Upper lobe of left lung (tissue), 6 donors: Measurements from ENCODE around the gene UBXN10. TPM values are rescaled to one million over a fixed set of nuclear protein-coding genes. Genes with fewer than 3 reads are reported as not detected.

Experiments used
- ATAC-seq, 2 donors: fragments of 200-7000 bp; cut with Tn5 transposase; one replicate each; pipeline ENCODE4 v1.9.1; 2022; ENCODE audit warnings: mild to moderate bottlenecking in 2 of 2, moderate library complexity in 2 of 2; ENCODE audit not compliant: low FRiP score in 2 of 2
- DNase-seq, 2 donors: peaks; one replicate each; pipeline ENCODE4 v3.0.0-alpha.2; 2019 to 2020
- H3K27ac ChIP-seq, 4 donors: fragments of 200-600 bp; sonication (generic); one replicate each; pipeline ENCODE4 v1.5.1; 2016 to 2019
- H3K27me3 ChIP-seq, 4 donors: fragments of 200-600 bp; sonication (generic); one replicate each; pipeline ENCODE4 v1.5.1; 2017 to 2019
- H3K36me3 ChIP-seq, 4 donors: fragments of 200-600 bp; sonication (generic); one replicate each; pipeline ENCODE4 v1.5.1; 2016 to 2019
- H3K4me1 ChIP-seq, 4 donors: fragments of 200-600 bp; sonication (generic); one replicate each; pipeline ENCODE4 v1.5.1; 2018 to 2019
- H3K4me3 ChIP-seq, 4 donors: fragments of 200-600 bp; sonication (generic); one replicate each; pipeline ENCODE4 v1.5.1; 2017 to 2019; ENCODE audit warnings: mild to moderate bottlenecking in 2 of 4, moderate library complexity in 1 of 4
- H3K9me3 ChIP-seq, 4 donors: fragments of 200-600 bp; sonication (generic); one replicate each; pipeline ENCODE4 v1.5.1; 2018 to 2019
- CTCF ChIP-seq, 6 experiments: fragments of 450-650 bp in 4 of 6; fragments of 200-600 bp in 2 of 6; sonication (generic) in 2 of 6; IDR thresholded peaks; one replicate each; pipeline ENCODE4 v1.5.1; 2016 to 2019; ENCODE audit warnings: antibody characterized with exemption in 6 of 6
- EP300 ChIP-seq, 4 donors: sonication (generic); formaldehyde crosslinking; IDR thresholded peaks; one replicate each; pipeline ENCODE4 v1.5.1; 2017; ENCODE audit warnings: antibody characterized with exemption in 4 of 4, control low read depth in 2 of 4
- POLR2A ChIP-seq, 4 donors: fragments of 450-650 bp; IDR thresholded peaks; one replicate each; pipeline ENCODE4 v1.5.1; 2016 to 2017; ENCODE audit warnings: antibody characterized with exemption in 4 of 4, mild to moderate bottlenecking in 2 of 4
- POLR2AphosphoS5 ChIP-seq, 2 donors: sonication (generic); formaldehyde crosslinking; IDR thresholded peaks; one replicate each; pipeline ENCODE4 v1.5.1; 2017; ENCODE audit warnings: antibody characterized with exemption in 2 of 2
- WGBS, 2 donors: methylation state at CpG; one replicate each; pipeline ENCODE4 v1.1.5; 2017 to 2018; 5-methylcytosine and 5-hydroxymethylcytosine counted together
- total RNA-seq, 6 donors: library from RNA; depleted of rRNA in 4 of 6; stranded (reverse); fragments of >200 nt in 4 of 6; gene quantifications; one replicate each; pipeline versions ENCODE4 v1.1.0 to v1.2.1, GENCODE V29; 2016 to 2021
- donor health status: DM: no; HTN: no; CAD: no; lungs with moderate emphysema.
- donor health status: DM: no; HTN: yes; CAD: no; lungs with severe emphysema.

UBXN10 gene
- total RNA-seq, 6 donors from 2014 or later, result 0.86 to 29.8 (median 6.5) TPM

GRCh38 chr1:20154301-20154831 is 31.5 kb upstream of the UBXN10 start:
- TF ChIP-seq EP300 (IDR thresholded peaks at IDR 0.05) (no peak), POLR2A (IDR thresholded peaks at IDR 0.05) (no peak), POLR2AphosphoS5 (IDR thresholded peaks at IDR 0.05) (no peak), CTCF (IDR thresholded peaks at IDR 0.05) (no peak)
- Histone ChIP-seq H3K36me3 (no peaks in the 10 kb centered on the region), H3K9me3 (peaks cover 2 to 15% (median 11%) of the 10 kb centered on the region in 4 donors), H3K4me3 (peak overlapping the region in 3 of 4 donors; percentile 15 to 32 (median 20)), H3K27ac (peak overlapping the region; percentile 2 to 78 (median 20)), H3K27me3 (no peaks in the 10 kb centered on the region), H3K4me1 (peaks cover 18 to 28% (median 26%) of the 10 kb centered on the region in 4 donors)
- 68% methylated on average over 12 to 17 of the region's 18 CpGs for WGBS, 2 donors
- DNase-seq (no peak), ATAC-seq (no peak)

GRCh38 chr1:20158358-20159070 is 27.4 kb upstream of the UBXN10 start:
- Histone ChIP-seq H3K27me3 (no peaks in the 10 kb centered on the region), H3K27ac (no peak overlapping the region), H3K4me3 (no peak overlapping the region), H3K4me1 (peaks cover 4 to 11% (median 10%) of the 10 kb centered on the region in 4 donors), H3K9me3 (peaks cover 18 to 42% (median 38%) of the 10 kb centered on the region in 4 donors), H3K36me3 (no peaks in the 10 kb centered on the region)
- no peak for ATAC-seq
- no peak for TF ChIP-seq POLR2A (IDR thresholded peaks at IDR 0.05)
- no peak for TF ChIP-seq CTCF (IDR thresholded peaks at IDR 0.05)
- TF ChIP-seq POLR2AphosphoS5 (IDR thresholded peaks at IDR 0.05), result no peak
- no peak for TF ChIP-seq EP300 (IDR thresholded peaks at IDR 0.05)
- WGBS, 2 donors, result 71 to 87% methylated on average over 7 of the region's 7 CpGs
- no peak for DNase-seq

- Histone ChIP-seq H3K4me3 (no peak overlapping the region), H3K27me3 (no peaks in the 10 kb centered on the region), H3K27ac (no peak overlapping the region), H3K4me1 (peaks cover 0 to 9% (median 6%) of the 10 kb centered on the region in 4 donors), H3K36me3 (no peaks in the 10 kb centered on the region), H3K9me3 (peaks cover 18 to 42% (median 38%) of the 10 kb centered on the region in 4 donors)
- WGBS, 2 donors, result 59 to 75% methylated on average over 1 of the region's 1 CpG
- TF ChIP-seq POLR2AphosphoS5 (IDR thresholded peaks at IDR 0.05) (no peak), CTCF (IDR thresholded peaks at IDR 0.05) (no peak), POLR2A (IDR thresholded peaks at IDR 0.05) (no peak), EP300 (IDR thresholded peaks at IDR 0.05) (no peak)
- ATAC-seq (no peak), DNase-seq (no peak)
Observed at GRCh38 chr1:20160034-20160433, 25.9 kb upstream of the UBXN10 start.

- peak in 1 of 2 donors; percentile 34 for DNase-seq
- no peaks in the 10 kb centered on the region for H3K27me3 ChIP-seq
- no peaks in the 10 kb centered on the region for H3K36me3 ChIP-seq
- H3K4me3 ChIP-seq, result no peak overlapping the region
- TF ChIP-seq CTCF (IDR thresholded peaks at IDR 0.05) (no peak), POLR2A (IDR thresholded peaks at IDR 0.05) (no peak), POLR2AphosphoS5 (IDR thresholded peaks at IDR 0.05) (peak in 1 of 2 donors; percentile 8), EP300 (IDR thresholded peaks at IDR 0.05) (no peak)
- H3K27ac ChIP-seq, result peak overlapping the region in 1 of 4 donors; percentile 27
- WGBS, 2 donors, result 35 to 57% methylated on average over 15 of the region's 15 CpGs
- peaks cover 13 to 25% (median 22%) of the 10 kb centered on the region in 4 donors for H3K9me3 ChIP-seq
- ATAC-seq, result peak in 1 of 2 donors; percentile 63
- H3K4me1 ChIP-seq, result peaks cover 0 to 15% (median 10%) of the 10 kb centered on the region in 4 donors
Observed at GRCh38 chr1:20164694-20165202, 21.1 kb upstream of the UBXN10 start.
